Adrenal gland (tissue), 5 donors: Measurements from ENCODE around the gene NPAS3.

Experiments used
- POLR2A ChIP-seq, 2 donors: fragments of 450-650 bp; IDR thresholded peaks; one replicate each; pipeline ENCODE4 v1.6.1; 2017; ENCODE audit warnings: antibody characterized with exemption in 2 of 2, mild to moderate bottlenecking in 2 of 2, moderate library complexity in 1 of 2
- TF ChIP-seq, protein P1 (sequence below), 6 experiments: fragments of 450-650 bp in 4 of 6; fragments of 200-600 bp in 2 of 6; sonication (generic) in 1 of 6; IDR thresholded peaks; 1 replicate in 5 of 6; 2 replicates in 1 of 6; pipeline versions ENCODE4 v1.5.1 to v1.8.0; 2016 to 2021; ENCODE audit warnings: antibody characterized with exemption in 6 of 6, mild to moderate bottlenecking in 2 of 6, moderate library complexity in 1 of 6
- donor health status: DM: no; HTN: no; CAD: no.

DNA sequence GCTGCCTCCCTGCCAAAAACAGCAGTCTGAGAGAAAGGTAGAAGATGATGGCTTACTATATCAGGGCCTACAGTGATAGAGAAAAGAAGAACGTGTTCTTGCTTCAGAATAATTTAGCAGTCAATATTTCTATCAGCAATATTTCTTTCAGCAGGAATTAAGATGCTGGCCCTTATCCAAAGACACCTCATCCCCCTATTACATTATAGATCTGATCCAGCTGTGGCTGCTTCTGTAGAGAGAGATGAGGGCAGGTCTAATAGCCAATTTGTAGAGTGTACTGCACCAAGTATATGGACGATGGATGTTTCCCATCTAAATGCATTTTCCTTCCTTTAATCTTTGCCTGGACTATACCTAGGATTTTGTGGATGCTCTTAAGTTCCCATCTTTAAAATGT is 451.7 kb downstream of the NPAS3 start:
- TF ChIP-seq, protein P1, sequence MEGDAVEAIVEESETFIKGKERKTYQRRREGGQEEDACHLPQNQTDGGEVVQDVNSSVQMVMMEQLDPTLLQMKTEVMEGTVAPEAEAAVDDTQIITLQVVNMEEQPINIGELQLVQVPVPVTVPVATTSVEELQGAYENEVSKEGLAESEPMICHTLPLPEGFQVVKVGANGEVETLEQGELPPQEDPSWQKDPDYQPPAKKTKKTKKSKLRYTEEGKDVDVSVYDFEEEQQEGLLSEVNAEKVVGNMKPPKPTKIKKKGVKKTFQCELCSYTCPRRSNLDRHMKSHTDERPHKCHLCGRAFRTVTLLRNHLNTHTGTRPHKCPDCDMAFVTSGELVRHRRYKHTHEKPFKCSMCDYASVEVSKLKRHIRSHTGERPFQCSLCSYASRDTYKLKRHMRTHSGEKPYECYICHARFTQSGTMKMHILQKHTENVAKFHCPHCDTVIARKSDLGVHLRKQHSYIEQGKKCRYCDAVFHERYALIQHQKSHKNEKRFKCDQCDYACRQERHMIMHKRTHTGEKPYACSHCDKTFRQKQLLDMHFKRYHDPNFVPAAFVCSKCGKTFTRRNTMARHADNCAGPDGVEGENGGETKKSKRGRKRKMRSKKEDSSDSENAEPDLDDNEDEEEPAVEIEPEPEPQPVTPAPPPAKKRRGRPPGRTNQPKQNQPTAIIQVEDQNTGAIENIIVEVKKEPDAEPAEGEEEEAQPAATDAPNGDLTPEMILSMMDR (IDR thresholded peaks at IDR 0.05) = no peak
- no peak for TF ChIP-seq POLR2A (IDR thresholded peaks at IDR 0.05)
